K562 (cell line): ENCODE results near the gene LOXL3. TPM values are rescaled to one million over a fixed set of nuclear protein-coding genes. Genes with fewer than 3 reads are reported as not detected.

ENCODE experiments used
- ATF1 ChIP-seq, 2 experiments: fragments of 450-650 bp in 1 of 2; IDR thresholded peaks; 2 replicates each; pipeline ENCODE4 v1.6.1; 2016; ENCODE audit warnings: missing compliant biosample characterization in 1 of 2, missing genetic modification characterization in 1 of 2
- CAMTA2 ChIP-seq: fragments of 250-450 bp; sonication (Bioruptor Pico); conservative IDR thresholded peaks from 2 replicates; pipeline ENCODE4 v1.5.1; 2022
- DACH1 ChIP-seq: fragments of 450-650 bp; IDR thresholded peaks from 2 replicates; pipeline ENCODE4 v1.6.1; 2018; ENCODE audit not compliant: partially characterized antibody
- FIP1L1 ChIP-seq: fragments of 200-400 bp; formaldehyde crosslinking; IDR thresholded peaks from 2 replicates; pipeline ENCODE4 v1.6.1; 2018; ENCODE audit warnings: mild to moderate bottlenecking, low read depth, low read length; ENCODE audit not compliant: poor library complexity, severe bottlenecking
- HCFC1 ChIP-seq: IDR thresholded peaks from 2 replicates; pipeline ENCODE4 v1.6.1; 2012; ENCODE audit warnings: low read depth, low read length, improper control_type of control experiment
- HDAC3 ChIP-seq: fragments of 450-650 bp; IDR thresholded peaks from 2 replicates; pipeline ENCODE4 v1.6.1; 2018; ENCODE audit warnings: borderline replicate concordance, mild to moderate bottlenecking, moderate library complexity; ENCODE audit not compliant: partially characterized antibody
- NFE2 ChIP-seq: IDR thresholded peaks from 2 replicates; pipeline ENCODE4 v1.6.1; 2014; ENCODE audit warnings: antibody characterized with exemption, low read depth
- RBM14 ChIP-seq: fragments of 200-400 bp; formaldehyde crosslinking; IDR thresholded peaks from 2 replicates; pipeline ENCODE4 v1.6.1; 2018; ENCODE audit warnings: low read depth, mild to moderate bottlenecking, low read length, moderate library complexity, borderline replicate concordance; ENCODE audit not compliant: insufficient read depth
- ZKSCAN3 ChIP-seq: fragments of 250-450 bp; sonication (Bioruptor Pico); IDR thresholded peaks from 2 replicates; pipeline ENCODE4 v1.4.0; 2020
- ZNF75A ChIP-seq: fragments of 450-650 bp; formaldehyde crosslinking; IDR thresholded peaks from 2 replicates; pipeline ENCODE4 v1.4.0; 2020; ENCODE audit warnings: mild to moderate bottlenecking
- polyA plus RNA-seq, 8 experiments: library from polyadenylated mRNA; depleted of rRNA in 4 of 8; stranded (reverse) in 5 of 8; unstranded in 3 of 8; fragments of >200 nt; fragmentation: Nextera tagmentation in 2 of 8; fragmentation: Illumina TruSeq in 1 of 8; extraction: Ambion mirVana in 2 of 8; extraction: Trizol in 1 of 8; gene quantifications; 2 replicates each; pipeline versions ENCODE4 v1.2.1 to v1.2.3, GENCODE V29; 2011 to 2014; ENCODE audit warnings: inconsistent platforms in 1 of 8, missing spikeins in 1 of 8
- total RNA-seq, 7 experiments: library from RNA; depleted of rRNA in 6 of 7; stranded (reverse); fragments of >200 nt in 6 of 7; fragmentation: Illumina TruSeq in 2 of 7; extraction: Trizol in 2 of 7; gene quantifications; 2 replicates each; pipeline versions ENCODE4 v1.2.1 to v1.2.3, GENCODE V29; 2011 to 2021; ENCODE audit warnings: low replicate concordance in 1 of 7
- TF ChIP-seq, protein P1 (sequence below): sonication (generic); formaldehyde crosslinking; IDR thresholded peaks from 2 replicates; pipeline ENCODE4 v1.8.1; 2023; ENCODE audit warnings: mild to moderate bottlenecking, missing genetic modification reagents
- TF ChIP-seq, protein P2 (sequence below): IDR thresholded peaks from 3 replicates; pipeline ENCODE4 v1.6.1; 2011; ENCODE audit warnings: borderline replicate concordance, mild to moderate bottlenecking, moderate library complexity; ENCODE audit not compliant: insufficient read length; ENCODE audit errors: extremely low read depth

LOXL3 gene
- total and polyA plus RNA-seq, 9 of the 15 experiments (the other 6 are each of a cell fraction or from before 2014, with no cell fraction given), result 0.22 to 0.99 (median 0.31) TPM

DNA sequence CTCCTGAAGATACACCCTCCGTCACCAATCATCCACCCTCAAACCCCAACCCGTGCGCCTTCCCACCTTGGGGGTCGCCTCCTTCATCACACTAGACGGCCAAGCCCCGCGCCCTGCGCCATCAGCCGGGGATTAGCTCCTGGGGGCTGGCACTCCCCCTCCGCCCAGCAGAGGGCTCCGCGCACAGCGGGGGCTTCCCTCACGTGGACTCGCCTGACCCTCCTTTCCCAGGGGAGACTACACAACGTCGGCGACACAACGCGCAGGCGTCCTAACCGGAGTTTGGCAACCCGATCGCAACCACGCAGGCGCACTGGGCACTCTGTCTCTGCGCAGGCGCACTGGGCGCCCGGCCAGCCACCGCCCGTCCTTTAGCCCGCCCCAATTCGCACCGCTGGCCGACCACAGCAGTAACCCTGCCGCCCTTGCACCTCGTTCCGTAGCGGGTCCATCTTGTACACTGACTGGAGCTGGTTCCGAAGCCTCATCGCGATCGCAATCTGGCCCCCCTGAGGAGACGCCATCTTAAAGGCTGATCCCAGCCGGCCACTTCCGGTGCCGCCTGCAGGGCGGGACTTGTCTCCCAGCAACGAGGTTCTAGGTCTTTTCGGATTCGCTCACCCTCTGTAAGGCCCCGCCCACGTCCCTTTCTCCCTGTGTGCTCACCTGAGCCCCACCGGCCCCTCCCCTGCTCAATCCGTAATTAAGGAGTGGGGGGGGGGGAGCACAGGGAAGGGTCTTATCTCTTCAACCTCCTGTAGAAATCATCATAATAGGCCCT, 46.4 kb downstream of the LOXL3 start, which contains the start of gene PCGF1 (continued):
- no peak for TF ChIP-seq ZNF75A
- no peak; the same call in none of the 2 replicates for TF ChIP-seq HCFC1
- TF ChIP-seq CAMTA2 (CRISPR knock-in tag), result no peak
- no peak for TF ChIP-seq ZKSCAN3
- TF ChIP-seq, protein P1, sequence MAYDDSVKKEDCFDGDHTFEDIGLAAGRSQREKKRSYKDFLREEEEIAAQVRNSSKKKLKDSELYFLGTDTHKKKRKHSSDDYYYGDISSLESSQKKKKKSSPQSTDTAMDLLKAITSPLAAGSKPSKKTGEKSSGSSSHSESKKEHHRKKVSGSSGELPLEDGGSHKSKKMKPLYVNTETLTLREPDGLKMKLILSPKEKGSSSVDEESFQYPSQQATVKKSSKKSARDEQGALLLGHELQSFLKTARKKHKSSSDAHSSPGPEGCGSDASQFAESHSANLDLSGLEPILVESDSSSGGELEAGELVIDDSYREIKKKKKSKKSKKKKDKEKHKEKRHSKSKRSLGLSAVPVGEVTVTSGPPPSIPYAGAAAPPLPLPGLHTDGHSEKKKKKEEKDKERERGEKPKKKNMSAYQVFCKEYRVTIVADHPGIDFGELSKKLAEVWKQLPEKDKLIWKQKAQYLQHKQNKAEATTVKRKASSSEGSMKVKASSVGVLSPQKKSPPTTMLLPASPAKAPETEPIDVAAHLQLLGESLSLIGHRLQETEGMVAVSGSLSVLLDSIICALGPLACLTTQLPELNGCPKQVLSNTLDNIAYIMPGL (CRISPR knock-in tag), result peak; percentile 63; the same call in 1 of the 2 replicates
- 0 out of 2 replicates have a peak, but pooled peaks have one; percentile 2 for TF ChIP-seq NFE2
- 0 out of 2 replicates have a peak, but pooled peaks have one; percentile 55 for TF ChIP-seq RBM14
- TF ChIP-seq FIP1L1, result no peak
- no peak for TF ChIP-seq DACH1
- TF ChIP-seq HDAC3, result no peak
- TF ChIP-seq, protein P2, sequence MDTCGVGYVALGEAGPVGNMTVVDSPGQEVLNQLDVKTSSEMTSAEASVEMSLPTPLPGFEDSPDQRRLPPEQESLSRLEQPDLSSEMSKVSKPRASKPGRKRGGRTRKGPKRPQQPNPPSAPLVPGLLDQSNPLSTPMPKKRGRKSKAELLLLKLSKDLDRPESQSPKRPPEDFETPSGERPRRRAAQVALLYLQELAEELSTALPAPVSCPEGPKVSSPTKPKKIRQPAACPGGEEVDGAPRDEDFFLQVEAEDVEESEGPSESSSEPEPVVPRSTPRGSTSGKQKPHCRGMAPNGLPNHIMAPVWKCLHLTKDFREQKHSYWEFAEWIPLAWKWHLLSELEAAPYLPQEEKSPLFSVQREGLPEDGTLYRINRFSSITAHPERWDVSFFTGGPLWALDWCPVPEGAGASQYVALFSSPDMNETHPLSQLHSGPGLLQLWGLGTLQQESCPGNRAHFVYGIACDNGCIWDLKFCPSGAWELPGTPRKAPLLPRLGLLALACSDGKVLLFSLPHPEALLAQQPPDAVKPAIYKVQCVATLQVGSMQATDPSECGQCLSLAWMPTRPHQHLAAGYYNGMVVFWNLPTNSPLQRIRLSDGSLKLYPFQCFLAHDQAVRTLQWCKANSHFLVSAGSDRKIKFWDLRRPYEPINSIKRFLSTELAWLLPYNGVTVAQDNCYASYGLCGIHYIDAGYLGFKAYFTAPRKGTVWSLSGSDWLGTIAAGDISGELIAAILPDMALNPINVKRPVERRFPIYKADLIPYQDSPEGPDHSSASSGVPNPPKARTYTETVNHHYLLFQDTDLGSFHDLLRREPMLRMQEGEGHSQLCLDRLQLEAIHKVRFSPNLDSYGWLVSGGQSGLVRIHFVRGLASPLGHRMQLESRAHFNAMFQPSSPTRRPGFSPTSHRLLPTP, result no peak
- no peak for TF ChIP-seq ATF1 (CRISPR knock-in tag; IDR thresholded peaks at IDR 0.05)
- peak; percentile 53 for TF ChIP-seq ATF1 (tag; IDR thresholded peaks at IDR 0.05)
